ENCODE results near the gene ZNF420. TPM values are rescaled to one million over a fixed set of nuclear protein-coding genes. Genes with fewer than 3 reads are reported as not detected.
"Not testable (repeated sequence)": the region's sequence is repeated elsewhere in the genome, so short reads cannot be mapped to it uniquely, and the experiment has no call there.

Gene ZNF420
- total and polyA plus RNA-seq, 4 donors = 1.1 to 11.8 (median 7.4) TPM

- not testable (repeated sequence) for ATAC-seq (ENCODE audit: low FRiP score); H3K4me3 ChIP-seq (ENCODE audit: low read length in 2 of 2); DNase-seq; H3K36me3 ChIP-seq (ENCODE audit: control insufficient read depth in 1 of 2, insufficient read depth in 2 of 2, low read length in 1 of 2); H3K27me3 ChIP-seq (ENCODE audit: control insufficient read depth in 1 of 2, insufficient read depth in 2 of 2, low read length in 1 of 2); H3K9me3 ChIP-seq (ENCODE audit: control insufficient read depth, low read length); H3K4me1 ChIP-seq (ENCODE audit: control insufficient read depth in 1 of 2, insufficient read depth in 2 of 2, low read length in 2 of 2); H3K27ac ChIP-seq (ENCODE audit: low read depth in 1 of 2, low read length in 2 of 2)
- 89 to 93% methylated on average over 4 of the region's 4 CpGs for WGBS, 2 donors
- intact Hi-C loops (cut with DNase I) = loop anchor here (5.0 to 10.0 kb wide), 3 partner anchors 98 to 238 kb away; partner anchors contain the start of gene ZNF585A (in 1 of the 2)
Observed at GRCh38 chr19:37076524-37076923, 1.7 kb upstream of the ZNF420 start.

- DNase-seq (no peak), ATAC-seq (ENCODE audit: low FRiP score) (no peak)
- Histone ChIP-seq H3K9me3 (ENCODE audit: control insufficient read depth, low read length) (no peaks in the 10 kb centered on the region), H3K27ac (ENCODE audit: low read depth in 1 of 2, low read length in 2 of 2) (peak overlapping the region in 1 of 2 donors; percentile 55), H3K27me3 (ENCODE audit: control insufficient read depth in 1 of 2, insufficient read depth in 2 of 2, low read length in 1 of 2) (no peaks in the 10 kb centered on the region), H3K36me3 (ENCODE audit: control insufficient read depth in 1 of 2, insufficient read depth in 2 of 2, low read length in 1 of 2) (no peaks in the 10 kb centered on the region), H3K4me1 (ENCODE audit: control insufficient read depth in 1 of 2, insufficient read depth in 2 of 2, low read length in 2 of 2) (peaks cover 4 to 7% of the 10 kb centered on the region in 2 donors), H3K4me3 (ENCODE audit: low read length in 2 of 2) (peak overlapping the region; percentile 46 to 91)
- WGBS, 2 donors = 3 to 4% methylated on average over 7 of the region's 7 CpGs
- intact Hi-C loops (cut with DNase I) = loop anchor here (5.0 to 10.0 kb wide), 3 partner anchors 97 to 237 kb away; partner anchors contain the start of gene ZNF585A (in 1 of the 2)
Observed at GRCh38 chr19:37077501-37077933, 716 bp upstream of the ZNF420 start.

GRCh38 chr19:37078717-37079032 lies 442 bp downstream of the ZNF420 start:
- Histone ChIP-seq H3K36me3 (ENCODE audit: control insufficient read depth in 1 of 2, insufficient read depth in 2 of 2, low read length in 1 of 2) (no peaks in the 10 kb centered on the region), H3K27me3 (ENCODE audit: control insufficient read depth in 1 of 2, insufficient read depth in 2 of 2, low read length in 1 of 2) (no peaks in the 10 kb centered on the region), H3K9me3 (ENCODE audit: control insufficient read depth, low read length) (no peaks in the 10 kb centered on the region), H3K4me3 (ENCODE audit: low read length in 2 of 2) (peak overlapping the region; percentile 46 to 91), H3K4me1 (ENCODE audit: control insufficient read depth in 1 of 2, insufficient read depth in 2 of 2, low read length in 2 of 2) (peaks cover 4 to 7% of the 10 kb centered on the region in 2 donors), H3K27ac (ENCODE audit: low read depth in 1 of 2, low read length in 2 of 2) (peak overlapping the region in 1 of 2 donors; percentile 55)
- no peak for ATAC-seq (ENCODE audit: low FRiP score)
- no peak for DNase-seq
- intact Hi-C loops (cut with DNase I) = loop anchor here (5.0 to 10.0 kb wide), 3 partner anchors 96 to 236 kb away; partner anchors contain the start of gene ZNF585A (in 1 of the 2)
- WGBS, 2 donors = 1 to 2% methylated on average over 7 of the region's 7 CpGs

- H3K9me3 ChIP-seq (ENCODE audit: control insufficient read depth, low read length) = no peaks in the 10 kb centered on the region
- H3K27ac ChIP-seq (ENCODE audit: low read depth in 1 of 2, low read length in 2 of 2) = no peak overlapping the region
- peak overlapping the region in 1 of 2 donors; percentile 91 for H3K4me3 ChIP-seq (ENCODE audit: low read length in 2 of 2)
- H3K4me1 ChIP-seq (ENCODE audit: control insufficient read depth in 1 of 2, insufficient read depth in 2 of 2, low read length in 2 of 2) = peaks cover 4 to 7% of the 10 kb centered on the region in 2 donors
- no peaks in the 10 kb centered on the region for H3K27me3 ChIP-seq (ENCODE audit: control insufficient read depth in 1 of 2, insufficient read depth in 2 of 2, low read length in 1 of 2)
- ATAC-seq (ENCODE audit: low FRiP score) (no peak), DNase-seq (no peak)
- 67 to 77% methylated on average over 4 of the region's 4 CpGs for WGBS, 2 donors
- no peaks in the 10 kb centered on the region for H3K36me3 ChIP-seq (ENCODE audit: control insufficient read depth in 1 of 2, insufficient read depth in 2 of 2, low read length in 1 of 2)
- intact Hi-C loops (cut with DNase I) = loop anchor here (5.0 to 10.0 kb wide), 3 partner anchors 96 to 236 kb away; partner anchors contain the start of gene ZNF585A (in 1 of the 2)
Observed at GRCh38 chr19:37079238-37079637, 1.0 kb downstream of the ZNF420 start.

- H3K9me3 ChIP-seq (ENCODE audit: control insufficient read depth, low read length) = peaks cover 3% of the 10 kb centered on the region
- intact Hi-C loops (cut with DNase I) = no loop called here
Observed at GRCh38 chr19:37082307-37082706, 4.1 kb downstream of the ZNF420 start.

GRCh38 chr19:37087110-37087509 lies 8.9 kb downstream of the ZNF420 start:
- 99 to 100% methylated on average over 1 of the region's 1 CpG for WGBS, 2 donors
- Histone ChIP-seq H3K4me3 (ENCODE audit: low read length in 2 of 2) (no peak overlapping the region), H3K27ac (ENCODE audit: low read depth in 1 of 2, low read length in 2 of 2) (no peak overlapping the region), H3K9me3 (ENCODE audit: control insufficient read depth, low read length) (peaks cover 9% of the 10 kb centered on the region), H3K4me1 (ENCODE audit: control insufficient read depth in 1 of 2, insufficient read depth in 2 of 2, low read length in 2 of 2) (no peaks in the 10 kb centered on the region), H3K27me3 (ENCODE audit: control insufficient read depth in 1 of 2, insufficient read depth in 2 of 2, low read length in 1 of 2) (no peaks in the 10 kb centered on the region), H3K36me3 (ENCODE audit: control insufficient read depth in 1 of 2, insufficient read depth in 2 of 2, low read length in 1 of 2) (peaks cover 10 to 18% of the 10 kb centered on the region in 2 donors)
- intact Hi-C loops (cut with DNase I) = no loop called here
- ATAC-seq (ENCODE audit: low FRiP score) = no peak
- no peak for DNase-seq

More at GRCh38 chr19:37082307-37082706, 4.1 kb downstream of the ZNF420 start:
- Histone ChIP-seq H3K27ac (ENCODE audit: low read depth in 1 of 2, low read length in 2 of 2) (no peak overlapping the region), H3K4me1 (ENCODE audit: control insufficient read depth in 1 of 2, insufficient read depth in 2 of 2, low read length in 2 of 2) (peaks cover 4 to 7% of the 10 kb centered on the region in 2 donors), H3K27me3 (ENCODE audit: control insufficient read depth in 1 of 2, insufficient read depth in 2 of 2, low read length in 1 of 2) (no peaks in the 10 kb centered on the region), H3K4me3 (ENCODE audit: low read length in 2 of 2) (no peak overlapping the region), H3K36me3 (ENCODE audit: control insufficient read depth in 1 of 2, insufficient read depth in 2 of 2, low read length in 1 of 2) (no peaks in the 10 kb centered on the region)
- 99 to 100% methylated on average over 2 of the region's 2 CpGs for WGBS, 2 donors
- ATAC-seq (ENCODE audit: low FRiP score) = no peak
- no peak for DNase-seq

GRCh38 chr19:37095859-37096258 lies 17.6 kb downstream of the ZNF420 start:
- Histone ChIP-seq H3K4me1 (ENCODE audit: control insufficient read depth in 1 of 2, insufficient read depth in 2 of 2, low read length in 2 of 2) (no peaks in the 10 kb centered on the region), H3K9me3 (ENCODE audit: control insufficient read depth, low read length) (peaks cover 5% of the 10 kb centered on the region), H3K27me3 (ENCODE audit: control insufficient read depth in 1 of 2, insufficient read depth in 2 of 2, low read length in 1 of 2) (no peaks in the 10 kb centered on the region), H3K36me3 (ENCODE audit: control insufficient read depth in 1 of 2, insufficient read depth in 2 of 2, low read length in 1 of 2) (peaks cover 11 to 22% of the 10 kb centered on the region in 2 donors), H3K4me3 (ENCODE audit: low read length in 2 of 2) (no peak overlapping the region), H3K27ac (ENCODE audit: low read depth in 1 of 2, low read length in 2 of 2) (no peak overlapping the region)
- ATAC-seq (ENCODE audit: low FRiP score) (no peak), DNase-seq (no peak)
- 98 to 100% methylated on average over 1 of the region's 1 CpG for WGBS, 2 donors
- intact Hi-C loops (cut with DNase I) = no loop called here

- Histone ChIP-seq H3K36me3 (ENCODE audit: control insufficient read depth in 1 of 2, insufficient read depth in 2 of 2, low read length in 1 of 2) (peaks cover 10 to 12% of the 10 kb centered on the region in 2 donors), H3K4me3 (ENCODE audit: low read length in 2 of 2) (no peak overlapping the region), H3K27me3 (ENCODE audit: control insufficient read depth in 1 of 2, insufficient read depth in 2 of 2, low read length in 1 of 2) (no peaks in the 10 kb centered on the region), H3K27ac (ENCODE audit: low read depth in 1 of 2, low read length in 2 of 2) (no peak overlapping the region), H3K4me1 (ENCODE audit: control insufficient read depth in 1 of 2, insufficient read depth in 2 of 2, low read length in 2 of 2) (no peaks in the 10 kb centered on the region), H3K9me3 (ENCODE audit: control insufficient read depth, low read length) (peaks cover 17% of the 10 kb centered on the region)
- WGBS, 2 donors = 98 to 100% methylated on average over 1 of the region's 1 CpG
- DNase-seq (no peak), ATAC-seq (ENCODE audit: low FRiP score) (no peak)
- intact Hi-C loops (cut with DNase I) = no loop called here
Observed at GRCh38 chr19:37098570-37098969, 20.3 kb downstream of the ZNF420 start.

- H3K4me3 ChIP-seq (ENCODE audit: low read length in 2 of 2); H3K27me3 ChIP-seq (ENCODE audit: control insufficient read depth in 1 of 2, insufficient read depth in 2 of 2, low read length in 1 of 2); H3K36me3 ChIP-seq (ENCODE audit: control insufficient read depth in 1 of 2, insufficient read depth in 2 of 2, low read length in 1 of 2); DNase-seq; ATAC-seq (ENCODE audit: low FRiP score); H3K27ac ChIP-seq (ENCODE audit: low read depth in 1 of 2, low read length in 2 of 2); H3K4me1 ChIP-seq (ENCODE audit: control insufficient read depth in 1 of 2, insufficient read depth in 2 of 2, low read length in 2 of 2); intact Hi-C loops (cut with DNase I): not testable (repeated sequence)
- H3K9me3 ChIP-seq (ENCODE audit: control insufficient read depth, low read length) = peaks cover 30% of the 10 kb centered on the region
- WGBS, 2 donors = 88 to 97% methylated on average over 5 of the region's 5 CpGs
Observed at GRCh38 chr19:37104135-37104534, 25.9 kb downstream of the ZNF420 start.
